Epithelial cell of prostate (primary cell): Measurements from ENCODE around the gene NPM1.

Experiments used
- DNase-seq: peaks from one replicate; pipeline ENCODE4 v3.0.0-alpha.2; 2011; ENCODE audit warnings: low read depth, low spot score
- H3K27ac ChIP-seq: fragments of 450-650 bp; 2 replicates; pipeline ENCODE4 v1.5.1; 2017; ENCODE audit warnings: mild to moderate bottlenecking

NPM1 gene

DNA sequence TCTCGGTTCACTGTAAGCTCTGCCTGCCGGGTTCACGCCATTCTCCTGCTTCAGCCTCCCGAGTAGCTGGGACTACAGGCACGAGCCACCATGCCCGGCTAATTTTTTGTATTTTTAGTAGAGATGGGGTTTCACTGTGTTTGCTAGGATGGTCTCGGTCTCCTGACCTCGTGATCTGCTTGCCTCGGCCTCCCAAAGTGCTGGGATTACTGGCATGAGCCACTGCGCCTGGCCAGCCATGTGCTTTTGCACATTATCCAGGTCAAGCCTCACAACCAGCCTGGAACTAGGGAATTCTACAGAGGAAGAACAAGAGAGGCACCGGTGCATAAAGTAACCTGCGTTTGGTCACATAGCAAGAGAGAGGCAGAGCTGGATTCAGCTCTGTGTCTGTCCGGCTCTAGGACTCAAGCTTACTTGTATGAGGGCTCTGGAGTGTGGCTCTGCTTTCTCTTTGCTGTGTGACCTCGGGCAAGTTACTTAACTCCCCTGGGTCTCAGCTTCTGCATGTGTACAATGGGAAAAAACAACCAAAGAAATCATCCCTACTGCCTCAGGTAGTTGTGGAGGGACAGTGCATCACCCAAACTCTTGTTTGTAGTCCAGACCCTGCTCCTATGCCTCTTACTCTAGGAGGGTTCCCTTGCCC lies 38.1 kb downstream of the NPM1 start:
- no peak for DNase-seq

GRCh38 chr5:171426266-171426665 lies 38.6 kb downstream of the NPM1 start:
- H3K27ac ChIP-seq = no peak overlapping the region
- no peak for DNase-seq

More for the DNA sequence above, 38.1 kb downstream of the NPM1 start:
- no peak overlapping the region for H3K27ac ChIP-seq

DNA sequence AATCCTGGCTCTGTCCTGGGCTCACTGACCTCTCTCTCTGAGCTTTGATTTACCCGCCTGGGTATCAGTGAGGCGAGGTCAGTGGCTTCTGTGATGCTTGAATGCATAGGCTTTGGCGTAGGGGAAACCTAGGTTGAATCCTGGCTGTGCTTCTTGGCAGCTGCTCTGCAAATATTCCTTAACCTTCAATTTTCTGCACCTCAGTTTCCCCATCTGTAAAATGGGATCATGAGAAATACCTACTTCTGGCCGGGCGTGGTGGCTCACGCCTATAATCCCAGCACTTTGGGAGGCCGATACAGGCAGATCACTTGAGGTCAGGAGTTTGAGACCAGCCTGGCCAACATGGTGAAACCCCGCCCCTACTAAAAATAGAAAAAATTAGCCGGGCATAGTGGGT lies 39.0 kb downstream of the NPM1 start:
- H3K27ac ChIP-seq = no peak overlapping the region

GRCh38 chr5:171427318-171428167 lies 39.9 kb downstream of the NPM1 start:
- DNase-seq = no peak
- H3K27ac ChIP-seq = no peak overlapping the region

More for the DNA sequence above, 39.0 kb downstream of the NPM1 start:
- no peak for DNase-seq

DNA sequence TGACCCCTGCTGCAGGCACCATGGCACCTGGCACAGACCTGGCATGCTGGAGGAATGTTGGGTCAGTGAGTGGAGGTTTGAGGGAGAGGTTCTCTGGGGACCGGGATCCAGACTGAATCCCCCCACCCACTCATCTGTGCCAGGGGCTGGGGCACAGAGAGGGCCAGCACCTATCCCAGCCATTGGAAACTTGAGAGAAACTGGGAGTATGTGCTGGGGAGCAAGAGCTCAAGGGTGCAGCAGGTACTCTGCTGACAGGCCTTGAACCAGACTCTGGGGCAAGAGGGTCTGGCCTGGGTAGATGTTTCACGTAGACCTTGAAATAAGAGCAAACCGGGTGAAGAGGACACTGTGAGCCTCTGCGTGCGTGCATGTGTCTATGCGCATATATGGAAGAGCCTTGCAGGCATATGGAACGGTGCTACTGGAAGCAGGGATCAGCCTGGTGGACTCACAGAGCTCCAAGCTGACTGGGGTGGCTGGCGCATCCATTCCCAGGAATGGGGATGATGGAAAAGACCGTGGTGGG lies 40.6 kb downstream of the NPM1 start:
- no peak overlapping the region for H3K27ac ChIP-seq
- no peak for DNase-seq

- DNase-seq = no peak
Measured at GRCh38 chr5:171428809-171429542, 41.3 kb downstream of the NPM1 start.

GRCh38 chr5:171429543-171429910 lies 41.9 kb downstream of the NPM1 start:
- no peak overlapping the region for H3K27ac ChIP-seq
- DNase-seq = no peak

More at GRCh38 chr5:171428809-171429542, 41.3 kb downstream of the NPM1 start:
- no peak overlapping the region for H3K27ac ChIP-seq

GRCh38 chr5:171431251-171431777 lies 43.7 kb downstream of the NPM1 start:
- no peak overlapping the region for H3K27ac ChIP-seq
- no peak for DNase-seq

DNA sequence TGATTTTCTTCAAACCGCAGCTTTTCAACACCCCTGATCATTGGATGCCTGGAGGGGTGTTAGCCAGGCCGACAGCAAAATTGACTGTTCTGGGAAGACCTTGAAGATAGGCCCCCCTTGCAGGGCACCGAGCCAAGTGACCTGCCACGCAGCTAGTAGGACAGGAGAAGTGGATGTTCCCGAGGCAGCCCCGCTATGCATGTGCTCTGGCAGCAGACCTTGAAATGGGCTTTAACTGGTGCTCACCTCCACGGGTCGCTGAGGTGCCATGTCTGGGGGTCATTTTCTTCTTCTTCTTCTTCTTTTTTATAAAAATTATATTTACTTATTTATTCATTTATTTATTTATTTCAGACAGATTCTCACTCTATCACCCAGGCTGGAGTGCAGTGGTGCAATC lies 44.4 kb downstream of the NPM1 start:
- no peak overlapping the region for H3K27ac ChIP-seq

GRCh38 chr5:171432583-171433351 lies 45.1 kb downstream of the NPM1 start:
- no peak overlapping the region for H3K27ac ChIP-seq
- DNase-seq = no peak

More for the DNA sequence above, 44.4 kb downstream of the NPM1 start:
- DNase-seq = no peak

DNA sequence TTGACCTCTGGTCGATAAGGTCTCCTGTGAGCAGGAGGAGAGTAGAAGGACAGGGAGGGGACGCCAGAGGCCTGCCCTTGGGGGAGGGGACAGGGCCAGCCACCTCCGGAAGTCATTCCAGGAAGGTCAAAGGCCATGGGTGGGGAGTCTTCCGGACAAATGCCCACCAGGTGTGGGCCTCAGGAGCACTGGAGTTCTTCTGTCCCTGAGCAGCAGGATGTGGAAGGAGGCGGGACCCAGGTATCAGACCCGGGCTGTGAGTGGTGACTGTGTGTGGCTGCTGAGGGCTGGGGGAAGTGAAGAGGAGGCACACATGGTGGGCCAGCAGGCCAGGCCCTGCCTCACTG lies 45.7 kb downstream of the NPM1 start:
- no peak for DNase-seq
- H3K27ac ChIP-seq = no peak overlapping the region

DNA sequence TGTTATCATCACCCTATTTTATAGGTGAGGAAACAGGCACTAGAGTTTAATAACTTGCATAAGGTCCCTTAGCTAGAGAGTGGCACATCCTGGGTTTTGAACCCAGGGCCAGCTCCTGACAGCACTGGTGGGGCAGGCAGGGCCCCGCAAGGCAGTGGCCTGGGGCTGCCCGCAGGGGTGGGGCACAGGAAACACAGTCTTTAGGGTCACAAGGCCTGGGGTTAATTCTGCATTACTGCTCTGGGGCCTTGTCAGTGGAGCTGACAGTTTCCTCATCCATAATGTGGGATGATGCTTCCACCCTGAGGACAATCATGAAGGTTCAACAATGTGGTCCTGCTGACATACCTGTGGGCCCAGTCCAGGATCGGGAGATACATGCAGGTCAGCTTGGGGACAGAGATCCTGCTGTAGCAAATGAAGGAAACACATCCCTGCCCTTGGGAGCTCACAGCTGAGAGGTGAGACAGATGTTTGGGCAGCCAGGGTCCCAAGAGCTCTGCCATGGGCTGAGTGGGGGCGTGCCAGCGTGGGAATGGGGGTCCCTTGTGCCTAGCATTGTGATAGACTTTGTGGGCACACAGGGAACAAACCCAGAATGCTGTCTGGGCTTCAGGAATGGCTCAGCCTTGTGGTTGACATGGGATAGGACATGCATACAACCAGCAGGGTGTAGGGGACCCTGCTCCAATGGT lies 46.5 kb downstream of the NPM1 start:
- H3K27ac ChIP-seq = no peak overlapping the region
- no peak for DNase-seq

- DNase-seq = no peak
- H3K27ac ChIP-seq = no peak overlapping the region
Measured at GRCh38 chr5:171434874-171435273, 47.2 kb downstream of the NPM1 start.

DNA sequence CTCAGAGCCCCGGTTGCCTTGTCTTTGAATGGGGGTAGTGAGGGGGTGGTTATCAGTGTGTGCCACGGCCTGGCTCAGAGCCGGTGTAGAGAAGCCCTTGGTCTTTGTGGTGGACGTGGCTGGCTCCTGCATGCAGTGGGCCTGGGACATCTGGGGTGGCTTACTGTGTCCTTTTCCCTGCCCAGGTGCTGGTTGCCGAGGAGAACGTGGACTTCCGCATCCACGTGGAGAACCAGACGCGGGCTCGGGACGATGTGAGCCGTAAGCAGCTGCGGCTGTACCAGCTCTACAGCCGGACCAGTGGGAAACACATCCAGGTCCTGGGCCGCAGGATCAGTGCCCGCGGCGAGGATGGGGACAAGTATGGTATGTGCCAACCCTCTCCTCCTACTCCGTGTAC lies 48.3 kb downstream of the NPM1 start:
- H3K27ac ChIP-seq = no peak overlapping the region
- DNase-seq = no peak

GRCh38 chr5:171436804-171437285 lies 49.2 kb downstream of the NPM1 start:
- no peak overlapping the region for H3K27ac ChIP-seq
- DNase-seq = no peak

DNA sequence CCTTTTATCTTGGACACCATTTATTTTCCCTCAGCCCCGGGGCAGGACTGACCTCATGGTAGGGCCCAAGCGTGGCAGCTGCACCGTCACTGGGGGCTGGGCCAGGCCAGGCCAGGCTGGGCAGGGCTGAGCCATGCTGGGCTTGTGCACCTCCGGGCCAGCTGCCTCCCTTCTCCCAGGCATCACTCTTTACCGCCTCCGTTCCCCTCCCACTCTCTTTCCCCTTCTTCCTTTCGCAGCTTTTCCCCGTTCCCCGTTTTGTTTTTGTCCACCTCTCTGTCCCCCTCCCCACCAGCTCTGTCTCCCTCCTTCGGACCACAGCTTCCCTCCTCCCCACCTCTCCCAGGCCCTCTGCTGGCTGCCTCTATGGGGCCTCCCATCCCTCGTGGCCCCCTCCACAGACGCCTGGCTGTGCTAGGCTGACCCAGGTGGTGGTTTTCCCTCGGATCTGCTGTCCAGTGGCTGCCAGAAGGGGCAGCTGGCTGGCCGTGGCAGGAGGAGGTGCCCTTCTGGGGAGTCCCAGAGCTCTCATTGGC lies 49.7 kb downstream of the NPM1 start:
- no peak overlapping the region for H3K27ac ChIP-seq
- DNase-seq = no peak

DNA sequence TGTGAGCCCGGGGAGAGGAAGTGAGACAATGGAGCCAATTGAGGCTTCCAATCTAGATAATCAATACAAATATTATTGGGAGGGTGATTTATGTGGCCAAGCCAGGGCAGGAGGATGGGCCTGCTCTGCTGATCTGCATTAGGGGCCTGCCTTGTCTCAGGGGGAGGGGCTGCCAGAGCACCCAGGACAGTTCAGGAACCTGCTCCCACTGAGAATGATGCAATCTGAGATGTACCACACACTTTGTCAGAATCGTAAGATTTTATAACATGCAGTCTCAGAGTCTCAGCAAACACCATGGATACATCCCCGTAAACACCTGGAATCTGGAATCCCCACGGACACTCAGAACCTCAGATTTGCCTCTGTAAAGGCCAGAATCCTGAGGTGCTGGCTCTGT lies 51.1 kb downstream of the NPM1 start:
- H3K27ac ChIP-seq = no peak overlapping the region
- DNase-seq = no peak

- H3K27ac ChIP-seq = no peak overlapping the region
- DNase-seq = no peak
Measured at GRCh38 chr5:171441246-171441791, 53.7 kb downstream of the NPM1 start.
